ENCODE measurements around the gene BICDL2. TPM values are rescaled to one million over a fixed set of nuclear protein-coding genes. Genes with fewer than 3 reads are reported as not detected.

Gene BICDL2
- total and polyA plus RNA-seq, 9 of the 15 experiments (the other 6 are each of a cell fraction or from before 2014, with no cell fraction given) = 0.09 to 0.28 (median 0.09) TPM; not detected in 6

GRCh38 chr16:2983706-2984136, 53.0 kb downstream of the BICDL2 start (continued):
- TF ChIP-seq ZBTB33 (CRISPR knock-in tag; IDR thresholded peaks at IDR 0.05) = peak; percentile 70; the same call in 1 of the 2 replicates
- no peak for TF ChIP-seq CC2D1A (IDR thresholded peaks at IDR 0.05)
- no peak for TF ChIP-seq ZNF146 (CRISPR knock-in tag; IDR thresholded peaks at IDR 0.05; ENCODE audit: unreplicated experiment)
- TF ChIP-seq ZNF695 (CRISPR knock-in tag; IDR thresholded peaks at IDR 0.05) = no peak
- TF ChIP-seq TEAD1 (CRISPR knock-in tag; IDR thresholded peaks at IDR 0.05) = peak in 1 of 2 experiments; percentile 54; a peak in 1 of 4 replicates
- TF ChIP-seq MCM5 (IDR thresholded peaks at IDR 0.05; ENCODE audit: low read depth) = no peak
- no peak for TF ChIP-seq ETS2 (tag; IDR thresholded peaks at IDR 0.05; ENCODE audit: borderline replicate concordance, poor library complexity, severe bottlenecking)
- no peak for TF ChIP-seq ZZZ3 (IDR thresholded peaks at IDR 0.05)
- TF ChIP-seq PHF8 (IDR thresholded peaks at IDR 0.05; ENCODE audit: borderline replicate concordance, low read length) = no peak
- TF ChIP-seq TBL1XR1 (IDR thresholded peaks at IDR 0.05; ENCODE audit: low read length in 2 of 2) = no peak
- no peak for TF ChIP-seq KDM2B (CRISPR knock-in tag; IDR thresholded peaks at IDR 0.05)
- no peak for TF ChIP-seq TAL1 (IDR thresholded peaks at IDR 0.05)
- TF ChIP-seq ELF2 (CRISPR knock-in tag; IDR thresholded peaks at IDR 0.05) = no peak
- no peak for TF ChIP-seq ZNF518B (CRISPR knock-in tag; IDR thresholded peaks at IDR 0.05)
- no peak for TF ChIP-seq ZNF175 (CRISPR knock-in tag; IDR thresholded peaks at IDR 0.05; ENCODE audit: low read depth)
- TF ChIP-seq ZFP36 (IDR thresholded peaks at IDR 0.05; ENCODE audit: low read depth, low read length, partially characterized antibody) = no peak
- no peak for TF ChIP-seq ELF1 (tag; IDR thresholded peaks at IDR 0.05)
- no peak for TF ChIP-seq NFXL1 (CRISPR knock-in tag; IDR thresholded peaks at IDR 0.05)
- TF ChIP-seq ZNF282 (CRISPR knock-in tag; IDR thresholded peaks at IDR 0.05) = no peak
- TF ChIP-seq ZNF384 (IDR thresholded peaks at IDR 0.05; ENCODE audit: low read depth, low read length) = 0 out of 2 replicates have a peak, but pooled peaks have one; percentile 10
- TF ChIP-seq RCOR1 (IDR thresholded peaks at IDR 0.05; ENCODE audit: borderline replicate concordance in 1 of 2, low read depth in 2 of 2, low read length in 2 of 2) = peak in 1 of 2 experiments; percentile 36; a peak in 2 of 4 replicates
- TF ChIP-seq RBM34 (IDR thresholded peaks at IDR 0.05; ENCODE audit: borderline replicate concordance, insufficient read depth, low read length) = no peak
- TF ChIP-seq SETDB1 (IDR thresholded peaks at IDR 0.05; ENCODE audit: low read length) = no peak
- TF ChIP-seq ATF4 (CRISPR knock-in tag; IDR thresholded peaks at IDR 0.05) = no peak
- TF ChIP-seq EP300 (IDR thresholded peaks at IDR 0.05; ENCODE audit: low read length) = no peak

All from K562 (cell line).